Tibial artery (tissue), 4 donors: ENCODE results near the gene RNF167.
A peak's percentile ranks its signal among the peaks of the same experiment; 100 is the strongest.
"Not testable (repeated sequence)": the region's sequence is repeated elsewhere in the genome, so short reads cannot be mapped to it uniquely, and the experiment has no call there.

Experiments
- DNase-seq, 2 donors: peaks; one replicate each; pipeline ENCODE4 v3.0.0-alpha.2; 2019
- H3K27ac ChIP-seq, 2 donors: fragments of 200-600 bp; sonication (generic) in 1 of 2; 1 replicate in 1 of 2; 2 replicates in 1 of 2; pipeline ENCODE4 v1.5.1; 2018 to 2019; ENCODE audit warnings: mild to moderate bottlenecking in 1 of 2
- H3K27me3 ChIP-seq, 2 donors: fragments of 200-600 bp; sonication (generic) in 1 of 2; one replicate each; pipeline versions ENCODE4 v1.5.1 to v1.6.0; 2016 to 2019
- H3K36me3 ChIP-seq, 3 donors: fragments of 200-600 bp; sonication (generic) in 2 of 3; one replicate each; pipeline ENCODE4 v1.5.1; 2016 to 2019; ENCODE audit warnings: mild to moderate bottlenecking in 2 of 3
- H3K4me1 ChIP-seq, 4 donors: fragments of 200-600 bp; sonication (generic) in 2 of 4; 1 replicate in 3 of 4; 2 replicates in 1 of 4; pipeline ENCODE4 v1.5.1; 2016 to 2019
- H3K4me3 ChIP-seq, 2 donors: fragments of 200-600 bp; sonication (generic) in 1 of 2; 1 replicate in 1 of 2; 2 replicates in 1 of 2; pipeline ENCODE4 v1.5.1; 2018 to 2019; ENCODE audit warnings: mild to moderate bottlenecking in 2 of 2
- H3K9me3 ChIP-seq, 3 donors: fragments of 200-600 bp; sonication (generic) in 1 of 3; one replicate each; pipeline ENCODE4 v1.5.1; 2016 to 2019
- CTCF ChIP-seq, 2 experiments: fragments of 200-600 bp in 1 of 2; fragments of 450-650 bp in 1 of 2; IDR thresholded peaks; one replicate each; pipeline ENCODE4 v1.5.1; 2017 to 2019; ENCODE audit warnings: antibody characterized with exemption in 2 of 2, mild to moderate bottlenecking in 1 of 2, moderate library complexity in 1 of 2
- intact Hi-C: fragments of 100-400 bp; cut with DNase I; formaldehyde crosslinking; loops from one replicate; pipeline ENCODE4 v1.15.0; 2023; ENCODE audit warnings: low total_unique reads

The RNF167 gene

GRCh38 chr17:4908301-4908700, 31.8 kb upstream of the RNF167 start:
- no peaks in the 10 kb centered on the region for H3K36me3 ChIP-seq
- H3K27me3 ChIP-seq, result peaks cover 0 to 8% of the 10 kb centered on the region in 2 donors
- intact Hi-C loops, result loop anchor here (2.0 to 5.0 kb wide), 2 partner anchors 78 to 154 kb away; partner anchors contain the start of gene CAMTA2
- peak overlapping the region in 1 of 2 donors; percentile 32 for H3K27ac ChIP-seq
- H3K9me3 ChIP-seq, result no peaks in the 10 kb centered on the region
- DNase-seq, result no peak
- peaks cover 0 to 18% (median 3%) of the 10 kb centered on the region in 4 donors for H3K4me1 ChIP-seq
- H3K4me3 ChIP-seq, result no peak overlapping the region
- no peak for TF ChIP-seq CTCF (IDR thresholded peaks at IDR 0.05)

- peaks cover 0 to 14% (median 3%) of the 10 kb centered on the region in 4 donors for H3K4me1 ChIP-seq
- intact Hi-C loops, result loop anchor here (2.0 to 5.0 kb wide), 2 partner anchors 78 to 153 kb away; partner anchors contain the start of gene CAMTA2
Measured at GRCh38 chr17:4908711-4909496, 31.2 kb upstream of the RNF167 start.

GRCh38 chr17:4913994-4914393, 26.1 kb upstream of the RNF167 start:
- intact Hi-C loops, result no loop called here
- Histone ChIP-seq H3K27ac (no peak overlapping the region), H3K4me1 (peaks cover 0 to 9% (median 3%) of the 10 kb centered on the region in 4 donors), H3K9me3 (no peaks in the 10 kb centered on the region), H3K27me3 (peaks cover 0 to 5% of the 10 kb centered on the region in 2 donors), H3K36me3 (no peaks in the 10 kb centered on the region), H3K4me3 (no peak overlapping the region)
- no peak for TF ChIP-seq CTCF (IDR thresholded peaks at IDR 0.05)
- DNase-seq, result no peak

More at GRCh38 chr17:4908711-4909496, 31.2 kb upstream of the RNF167 start:
- Histone ChIP-seq H3K9me3 (no peaks in the 10 kb centered on the region), H3K27ac (peak overlapping the region; percentile 21 to 32), H3K27me3 (peaks cover 0 to 6% of the 10 kb centered on the region in 2 donors), H3K4me3 (no peak overlapping the region), H3K36me3 (no peaks in the 10 kb centered on the region)
- peak; percentile 93 to 95 for DNase-seq
- peak; percentile 85 for TF ChIP-seq CTCF (IDR thresholded peaks at IDR 0.05)

- H3K4me3 ChIP-seq, H3K9me3 ChIP-seq, intact Hi-C loops, H3K27me3 ChIP-seq, H3K4me1 ChIP-seq, H3K36me3 ChIP-seq, H3K27ac ChIP-seq, DNase-seq: not testable (repeated sequence)
Measured at GRCh38 chr17:4914551-4914950, 25.5 kb upstream of the RNF167 start.

- H3K4me3 ChIP-seq, result no peak overlapping the region
- no peak for TF ChIP-seq CTCF (IDR thresholded peaks at IDR 0.05)
- H3K4me1 ChIP-seq, result no peaks in the 10 kb centered on the region
- H3K36me3 ChIP-seq, result no peaks in the 10 kb centered on the region
- H3K27me3 ChIP-seq, result peaks cover 0 to 5% of the 10 kb centered on the region in 2 donors
- no peak for DNase-seq
- intact Hi-C loops, result no loop called here
- H3K27ac ChIP-seq, result no peak overlapping the region
- no peaks in the 10 kb centered on the region for H3K9me3 ChIP-seq
Measured at GRCh38 chr17:4919511-4920047, 20.5 kb upstream of the RNF167 start.
